ES-I3 (cell line): ENCODE measurements around the gene BAIAP2.
"Not testable (repeated sequence)": the region's sequence is repeated elsewhere in the genome, so short reads cannot be mapped to it uniquely, and the experiment has no call there.

Experiments used
- H3K36me3 ChIP-seq: 2 replicates; pipeline ENCODE4 v1.6.1; 2013; ENCODE audit warnings: mild to moderate bottlenecking, low read length, control low read depth, moderate library complexity; ENCODE audit not compliant: insufficient read depth
- H3K4me1 ChIP-seq: 2 replicates; pipeline ENCODE4 v1.6.1; 2013; ENCODE audit warnings: mild to moderate bottlenecking, control low read depth, low read length; ENCODE audit not compliant: insufficient read depth
- H3K9ac ChIP-seq: 2 replicates; pipeline ENCODE4 v1.6.1; 2013; ENCODE audit warnings: low read depth, mild to moderate bottlenecking, low read length, moderate library complexity
- H3K9me3 ChIP-seq: 2 replicates; pipeline ENCODE4 v1.6.1; 2013; ENCODE audit warnings: mild to moderate bottlenecking, low read length, moderate library complexity; ENCODE audit not compliant: control insufficient read depth, insufficient read depth

BAIAP2 gene

GRCh38 chr17:81066072-81066471, 31.1 kb downstream of the BAIAP2 start:
- no peak overlapping the region for H3K9ac ChIP-seq
- H3K9me3 ChIP-seq = no peaks in the 10 kb centered on the region
- no peaks in the 10 kb centered on the region for H3K36me3 ChIP-seq
- H3K4me1 ChIP-seq = no peaks in the 10 kb centered on the region; the same call in 1 of the 2 replicates

GRCh38 chr17:81066771-81067315, 31.9 kb downstream of the BAIAP2 start:
- H3K4me1 ChIP-seq = no peaks in the 10 kb centered on the region; the same call in 1 of the 2 replicates
- H3K36me3 ChIP-seq = no peaks in the 10 kb centered on the region
- no peak overlapping the region for H3K9ac ChIP-seq
- H3K9me3 ChIP-seq = no peaks in the 10 kb centered on the region

- Histone ChIP-seq H3K9me3 (no peaks in the 10 kb centered on the region), H3K36me3 (no peaks in the 10 kb centered on the region), H3K4me1 (peaks cover 3% of the 10 kb centered on the region; the same call in 1 of the 2 replicates), H3K9ac (no peak overlapping the region)
These were observed 32.5 kb downstream of the BAIAP2 start for GRCh38 chr17:81067391-81067811.

- Histone ChIP-seq H3K9ac (no peak overlapping the region), H3K4me1 (peaks cover 3% of the 10 kb centered on the region; the same call in 1 of the 2 replicates), H3K36me3 (no peaks in the 10 kb centered on the region), H3K9me3 (no peaks in the 10 kb centered on the region)
These were observed 33.6 kb downstream of the BAIAP2 start for GRCh38 chr17:81068411-81069134.

GRCh38 chr17:81069135-81069645, 34.2 kb downstream of the BAIAP2 start:
- Histone ChIP-seq H3K4me1 (0 out of 2 replicates have a peak, but pooled peaks cover 3% of the 10 kb centered on the region), H3K36me3 (no peaks in the 10 kb centered on the region), H3K9ac (no peak overlapping the region), H3K9me3 (no peaks in the 10 kb centered on the region)

GRCh38 chr17:81070541-81071246, 35.7 kb downstream of the BAIAP2 start:
- H3K36me3 ChIP-seq = no peaks in the 10 kb centered on the region
- H3K9me3 ChIP-seq = no peaks in the 10 kb centered on the region
- 0 out of 2 replicates have a peak, but pooled peaks cover 3% of the 10 kb centered on the region for H3K4me1 ChIP-seq
- H3K9ac ChIP-seq = no peak overlapping the region

GRCh38 chr17:81071761-81072741, 37.1 kb downstream of the BAIAP2 start:
- Histone ChIP-seq H3K36me3 (no peaks in the 10 kb centered on the region), H3K4me1 (0 out of 2 replicates have a peak, but pooled peaks cover 3% of the 10 kb centered on the region), H3K9me3 (no peaks in the 10 kb centered on the region), H3K9ac (no peak overlapping the region)

GRCh38 chr17:81073967-81074839, 39.3 kb downstream of the BAIAP2 start:
- Histone ChIP-seq H3K4me1 (0 out of 2 replicates have a peak, but pooled peaks cover 3% of the 10 kb centered on the region), H3K9me3 (no peaks in the 10 kb centered on the region), H3K36me3 (no peaks in the 10 kb centered on the region), H3K9ac (no peak overlapping the region)

GRCh38 chr17:81074875-81075274, 39.9 kb downstream of the BAIAP2 start:
- Histone ChIP-seq H3K4me1 (0 out of 2 replicates have a peak, but pooled peaks cover 3% of the 10 kb centered on the region), H3K9ac (no peak overlapping the region), H3K36me3 (no peaks in the 10 kb centered on the region), H3K9me3 (no peaks in the 10 kb centered on the region)

GRCh38 chr17:81075307-81075706, 40.4 kb downstream of the BAIAP2 start:
- Histone ChIP-seq H3K36me3 (no peaks in the 10 kb centered on the region), H3K9ac (no peak overlapping the region), H3K9me3 (no peaks in the 10 kb centered on the region), H3K4me1 (0 out of 2 replicates have a peak, but pooled peaks cover 3% of the 10 kb centered on the region)

GRCh38 chr17:81076141-81076679, 41.3 kb downstream of the BAIAP2 start:
- 0 out of 2 replicates have a peak, but pooled peaks cover 3% of the 10 kb centered on the region for H3K4me1 ChIP-seq
- H3K9ac ChIP-seq = no peak overlapping the region
- no peaks in the 10 kb centered on the region for H3K9me3 ChIP-seq
- no peaks in the 10 kb centered on the region for H3K36me3 ChIP-seq

GRCh38 chr17:81078026-81078913, 43.3 kb downstream of the BAIAP2 start:
- not testable (repeated sequence) for H3K9me3 ChIP-seq, H3K9ac ChIP-seq, H3K36me3 ChIP-seq, H3K4me1 ChIP-seq
